ENCODE results near the gene RAB6B.

RAB6B gene

GRCh38 chr3:133894353-133895207 is 1.1 kb downstream of the RAB6B start:
- DNase-seq: no peak

DNA sequence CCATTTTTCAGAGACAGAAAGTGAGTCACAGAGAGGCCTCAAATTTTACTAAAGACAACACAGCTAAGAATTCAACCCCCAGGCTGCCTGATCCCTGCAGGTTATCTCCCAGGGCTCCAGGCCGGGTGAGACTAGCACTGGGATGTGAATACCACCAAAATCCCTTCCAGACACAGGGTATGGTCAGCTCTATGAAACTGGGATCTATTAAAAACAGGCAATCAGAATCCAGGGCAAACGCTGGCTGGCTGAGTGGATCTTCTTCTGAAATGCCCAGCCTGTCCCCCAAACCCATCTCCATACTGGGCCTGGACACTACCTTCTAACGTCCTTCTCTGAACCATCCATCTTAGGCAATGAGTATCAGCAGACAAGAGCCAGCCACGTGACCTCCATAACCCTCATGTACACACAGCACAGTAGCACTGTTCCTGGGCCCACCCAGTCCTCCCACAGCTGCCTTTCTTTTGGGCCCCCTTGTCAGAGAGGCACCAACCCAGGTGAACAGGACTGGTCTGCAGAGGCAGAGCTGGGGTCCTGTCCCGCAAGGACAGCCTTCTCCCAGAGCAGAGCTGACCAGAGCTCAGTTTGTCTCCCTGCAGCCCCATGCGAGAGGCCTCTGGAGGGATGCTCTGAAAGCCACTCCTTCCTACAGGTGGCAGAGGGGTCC is 1.9 kb downstream of the RAB6B start:
- no peak for DNase-seq

DNA sequence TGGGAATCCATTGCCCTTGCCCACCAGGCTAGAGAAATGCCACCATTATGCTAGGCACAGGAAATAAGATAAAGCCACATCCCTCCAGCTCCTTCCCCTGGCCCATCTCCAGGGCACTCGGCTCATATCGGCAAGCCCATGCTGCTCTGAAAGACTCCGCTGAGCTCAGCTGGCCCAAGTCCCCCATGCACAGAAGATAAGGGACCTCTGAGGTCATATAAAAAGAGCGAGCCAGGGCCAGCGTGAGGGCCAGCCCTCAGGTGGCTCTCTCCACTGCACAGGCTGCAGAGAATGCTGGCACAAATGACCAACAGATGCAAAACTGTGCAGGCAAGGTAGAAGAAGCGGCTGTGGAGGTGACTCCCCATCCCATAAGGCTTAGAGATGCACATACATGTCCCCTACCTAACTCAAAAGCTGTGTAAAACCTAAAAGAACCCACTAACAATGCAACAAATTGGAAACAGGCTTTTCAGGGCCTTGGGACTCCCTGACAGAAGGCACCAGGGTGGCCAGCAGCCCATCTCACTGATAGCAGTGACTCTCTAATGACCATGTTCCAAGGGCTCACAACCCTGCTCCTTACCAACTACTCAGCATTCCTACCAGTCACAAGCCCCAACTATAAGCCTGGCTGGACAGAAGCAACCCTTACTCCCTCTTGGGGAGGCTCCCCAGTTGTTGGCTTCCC is 3.0 kb downstream of the RAB6B start:
- no peak for DNase-seq

DNA sequence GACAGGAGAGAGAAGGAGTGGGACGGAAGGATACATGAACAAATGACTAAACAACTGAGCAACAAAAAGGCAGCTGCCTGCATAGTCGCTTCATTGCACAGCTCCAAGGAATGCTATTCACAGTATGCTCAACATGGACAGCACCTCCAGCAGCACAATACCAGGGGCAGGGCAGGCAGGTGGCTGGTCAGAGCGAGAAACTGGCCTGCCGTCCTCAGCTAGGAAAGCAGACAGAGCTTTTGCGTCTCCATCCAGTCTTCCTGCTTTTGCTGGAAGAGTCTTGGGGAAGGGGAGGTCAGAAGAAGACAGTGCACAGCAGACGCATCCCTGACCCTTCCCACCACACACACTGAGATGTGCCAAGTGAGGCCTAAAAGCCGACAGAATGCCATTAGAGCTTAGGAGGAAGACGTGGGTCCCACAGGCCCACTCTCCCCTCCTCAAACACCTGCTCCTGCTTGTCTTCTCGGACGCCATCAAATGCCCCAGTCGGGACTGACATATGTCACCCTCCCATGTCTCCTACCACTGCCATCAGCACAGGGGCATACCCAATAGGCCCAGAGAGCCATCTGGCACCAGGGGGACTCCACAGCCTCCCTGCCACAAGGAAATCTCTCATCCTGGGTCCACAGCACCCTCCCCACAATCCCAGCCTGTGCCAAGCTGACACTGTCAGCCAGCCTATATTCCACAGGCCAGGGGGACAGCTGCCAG is 3.9 kb downstream of the RAB6B start:
- no peak for DNase-seq

DNA sequence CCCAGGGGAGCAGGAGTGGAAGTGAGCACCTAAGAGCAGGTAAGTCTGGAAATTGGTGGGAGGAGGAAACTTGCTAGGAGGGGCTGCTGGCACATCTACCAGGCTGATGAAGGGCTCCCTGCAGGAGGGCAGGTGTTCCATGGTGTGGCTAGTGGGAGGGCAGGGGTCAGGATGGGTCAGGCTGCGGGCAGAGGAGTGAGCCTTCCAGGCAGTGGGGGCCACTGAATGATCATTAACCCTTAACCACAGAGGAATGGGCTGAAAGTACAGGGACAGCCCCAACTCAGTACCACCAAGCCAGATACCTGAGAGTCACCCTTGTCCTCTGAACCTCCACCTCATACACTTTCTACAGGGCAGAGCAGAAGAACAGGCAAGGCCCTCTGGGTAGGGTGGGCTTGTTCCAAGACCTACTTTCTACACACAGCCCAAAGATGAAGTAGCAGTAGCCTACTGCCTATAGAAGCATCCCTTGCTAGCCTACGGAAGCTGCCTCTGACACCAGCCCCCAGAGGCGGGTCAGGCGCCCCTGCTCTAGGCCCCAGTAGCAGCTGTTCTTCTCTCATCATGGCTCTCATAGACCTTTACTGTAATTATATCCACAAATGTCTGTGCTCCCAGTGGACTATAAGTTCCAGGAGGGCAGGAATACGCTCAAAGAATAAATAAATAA is 4.6 kb downstream of the RAB6B start:
- no peak for DNase-seq

GRCh38 chr3:133890037-133890436 is 5.6 kb downstream of the RAB6B start:
- no peak for DNase-seq

DNA sequence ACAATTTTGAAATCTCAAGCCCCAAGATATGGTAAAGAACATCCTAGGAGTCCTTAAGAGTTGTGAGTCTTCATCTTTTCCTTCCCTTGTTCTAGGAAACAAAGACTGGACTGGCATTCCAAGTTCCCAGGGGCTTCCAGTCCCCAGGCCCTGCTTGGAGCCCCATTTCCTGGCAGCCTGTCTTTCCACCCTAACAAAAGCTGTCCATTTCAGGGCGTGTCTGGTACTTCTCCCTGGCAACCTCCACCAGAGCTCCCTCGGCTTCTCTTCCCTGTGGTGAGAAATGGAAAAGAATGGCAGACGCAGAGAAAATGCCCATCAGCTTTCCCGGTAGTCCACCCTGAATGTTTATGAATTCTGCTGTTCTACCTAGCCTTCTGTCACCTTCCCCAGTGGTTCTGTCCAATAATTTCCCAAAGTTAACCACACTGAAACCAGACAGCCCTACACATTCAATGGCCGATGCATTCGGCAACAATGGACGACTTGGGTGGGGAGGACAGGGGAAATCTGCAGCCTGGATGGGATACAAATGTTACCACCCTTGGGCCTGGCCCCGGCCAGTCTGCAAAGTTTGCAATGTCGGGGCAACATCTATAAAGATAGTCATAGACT is 6.8 kb downstream of the RAB6B start:
- no peak for DNase-seq

DNA sequence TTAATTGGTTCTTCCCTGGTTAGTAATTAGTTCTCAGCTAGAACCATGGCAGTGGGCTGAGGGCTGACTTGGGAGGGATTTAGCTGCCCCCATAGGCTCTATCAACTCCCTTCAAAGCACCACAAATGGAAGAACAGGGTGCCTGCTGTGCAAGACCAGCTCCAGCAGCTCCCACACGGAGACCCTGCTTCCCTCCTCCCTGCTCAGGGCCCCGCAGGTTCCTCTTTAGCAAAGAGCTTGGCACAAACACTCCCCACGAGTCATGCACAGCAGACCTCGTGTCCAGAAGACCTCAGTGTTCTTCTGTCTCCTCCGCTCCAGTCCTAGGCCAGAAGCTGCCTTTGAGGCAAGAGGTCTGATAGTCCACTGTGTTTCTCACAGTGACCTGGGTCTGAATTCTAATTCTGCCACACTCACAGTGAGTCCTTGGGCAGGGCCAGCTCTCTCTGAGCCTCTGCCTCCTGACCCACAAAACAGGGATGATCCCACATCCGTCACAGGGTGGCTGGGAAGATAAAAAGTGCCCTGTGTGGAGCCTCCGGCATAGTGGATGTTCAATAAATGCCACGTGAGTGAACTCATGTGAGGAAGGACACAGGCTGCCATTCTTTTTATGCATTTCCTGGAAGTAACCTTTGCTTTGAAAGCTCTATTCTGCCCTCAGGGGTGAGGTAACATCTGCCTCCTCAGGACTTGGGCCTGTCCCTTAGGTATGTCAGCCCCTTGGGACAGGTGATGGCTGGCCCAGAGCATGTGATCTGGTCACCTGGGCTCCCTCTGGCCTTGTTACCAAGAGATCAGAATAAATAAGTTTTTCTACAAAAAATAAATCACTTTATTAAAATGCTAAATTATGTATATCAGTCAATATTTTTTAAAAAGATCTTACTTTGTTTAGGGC is 7.6 kb downstream of the RAB6B start:
- DNase-seq: no peak

DNA sequence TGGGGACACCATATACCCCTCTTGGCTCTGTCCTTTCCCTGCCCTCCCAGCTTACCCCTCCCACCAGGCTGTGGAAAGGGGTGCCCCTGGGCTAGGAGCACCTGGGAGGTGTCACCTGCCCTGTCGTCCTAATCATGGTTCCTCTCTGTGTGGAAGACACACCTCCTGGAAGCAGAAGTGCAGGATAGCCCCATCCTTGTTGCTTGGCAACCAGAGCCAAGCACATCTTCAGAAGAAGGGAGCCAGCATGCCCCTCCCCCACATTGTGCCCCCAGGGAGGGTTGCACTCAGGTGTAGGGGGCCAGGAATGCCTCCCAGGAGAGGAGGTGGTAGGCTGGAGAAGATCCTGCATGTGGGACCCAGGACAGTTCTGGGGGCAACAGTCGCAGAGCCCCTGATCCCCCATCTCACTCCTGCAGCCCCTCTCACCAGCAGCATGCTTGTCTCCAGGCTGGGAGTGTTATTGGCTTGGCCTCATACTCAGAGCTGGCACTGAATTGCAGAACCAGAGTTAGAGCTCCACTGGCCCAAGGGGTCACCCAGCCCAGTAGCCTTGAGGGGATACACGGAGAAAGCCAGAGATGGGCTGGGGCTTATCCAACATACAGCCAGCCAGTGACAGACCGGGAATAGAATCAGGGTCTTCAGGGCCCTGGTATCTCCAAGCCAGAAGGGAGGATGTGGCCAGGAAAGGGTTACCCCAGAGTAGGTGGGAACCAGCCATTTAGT is 8.4 kb downstream of the RAB6B start:
- no peak for DNase-seq

GRCh38 chr3:133886031-133886722 is 9.5 kb downstream of the RAB6B start:
- no peak for DNase-seq

GRCh38 chr3:133884887-133885711 is 10.6 kb downstream of the RAB6B start:
- no peak for DNase-seq

- DNase-seq: no peak
Measured at GRCh38 chr3:133884054-133884886, 11.4 kb downstream of the RAB6B start.

GRCh38 chr3:133883641-133884040 is 12.0 kb downstream of the RAB6B start:
- no peak for DNase-seq

DNA sequence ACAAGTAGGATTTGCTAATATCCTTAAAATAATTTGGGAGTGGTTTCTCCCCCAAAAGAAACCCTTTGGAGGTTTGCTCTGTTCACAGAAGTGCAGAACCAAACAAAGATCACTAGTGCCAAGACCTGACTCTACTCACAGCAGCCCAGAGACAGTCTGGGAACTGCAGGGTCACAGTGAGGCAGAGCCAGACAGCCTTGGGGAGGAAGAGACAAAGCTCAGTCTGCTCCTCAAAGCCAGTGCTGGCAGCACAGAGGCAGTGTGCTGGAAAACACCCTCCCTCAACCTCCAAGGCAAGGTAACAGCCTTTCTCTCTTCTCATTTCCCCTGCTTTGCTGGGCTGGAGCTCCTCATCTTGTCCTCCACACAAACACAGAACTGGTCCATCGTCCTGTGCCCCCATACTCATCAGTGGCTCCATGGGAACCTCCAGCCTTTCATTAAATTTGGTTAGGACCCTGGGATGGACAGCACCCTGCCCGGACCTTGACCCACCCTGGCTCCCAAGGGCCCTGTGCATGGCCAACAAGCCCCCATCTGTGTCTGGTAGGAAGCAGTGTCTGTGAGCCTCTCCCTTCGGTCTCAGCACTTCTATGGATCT is 12.6 kb downstream of the RAB6B start:
- no peak for DNase-seq

GRCh38 chr3:133881939-133882825 is 13.5 kb downstream of the RAB6B start:
- no peak for DNase-seq

GRCh38 chr3:133881492-133881891 is 14.2 kb downstream of the RAB6B start:
- DNase-seq: no peak
